ENCODE results near the gene HSPH1. TPM values are rescaled to one million over a fixed set of nuclear protein-coding genes. Genes with fewer than 3 reads are reported as not detected.

The HSPH1 gene
- total and polyA plus RNA-seq, 10 of the 15 experiments (the other 5 are each of a cell fraction or from before 2014, with no cell fraction given), result 40.2 to 159 (median 92.6) TPM

DNA sequence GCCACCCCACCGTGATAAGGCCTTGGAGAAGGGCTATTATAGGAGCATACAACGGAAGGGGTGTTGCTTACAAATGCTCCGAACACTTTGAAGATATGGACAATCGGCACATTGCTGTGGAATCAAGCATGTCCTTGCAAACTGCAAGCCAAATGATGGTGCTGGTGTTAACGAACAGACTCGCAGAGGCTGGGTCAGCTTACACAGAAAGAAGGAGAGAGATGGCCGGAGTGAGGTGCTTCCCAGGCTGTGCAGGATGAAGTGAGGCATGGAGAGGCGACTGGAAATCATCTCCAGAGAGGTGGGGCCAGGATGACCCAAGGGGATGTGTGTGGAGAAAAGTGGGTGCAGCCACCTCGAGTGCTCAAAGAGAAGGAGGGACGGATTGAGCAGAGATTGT, 42.2 kb downstream of the HSPH1 start:
- no peaks in the 10 kb centered on the region for H4K20me1 ChIP-seq (ENCODE audit: control insufficient read depth, insufficient read depth)
- intact Hi-C loops (cut with micrococcal nuclease; ENCODE audit: unreplicated experiment), result no loop called here
- in situ Hi-C loops (cut with MboI), result no loop called here
- H3K4me2 ChIP-seq (ENCODE audit: control insufficient read depth, insufficient read depth), result no peak overlapping the region
- no peaks in the 10 kb centered on the region for H3K79me2 ChIP-seq (ENCODE audit: control insufficient read depth, insufficient read depth, low read length)
- H3K4me1 ChIP-seq (ENCODE audit: control insufficient read depth, insufficient read depth, low read length), result no peaks in the 10 kb centered on the region
- TF ChIP-seq ZNF274 (IDR thresholded peaks at IDR 0.05; ENCODE audit: insufficient read depth, insufficient read length) (no peak), SUZ12 (IDR thresholded peaks at IDR 0.05; ENCODE audit: unreplicated experiment) (no peak), ZSCAN29 (IDR thresholded peaks at IDR 0.05) (no peak), ZNF622 (IDR thresholded peaks at IDR 0.05) (no peak), FOXK2 (IDR thresholded peaks at IDR 0.05) (no peak), RFX5 (IDR thresholded peaks at IDR 0.05; ENCODE audit: low read depth, low read length) (no peak), CBFB (IDR thresholded peaks at IDR 0.05; ENCODE audit: low read depth) (no peak), SIN3A (IDR thresholded peaks at IDR 0.05; ENCODE audit: low read depth, low read length) (no peak), ATF7 (IDR thresholded peaks at IDR 0.05; ENCODE audit: low read depth) (no peak), BCL11A (IDR thresholded peaks at IDR 0.05; ENCODE audit: low read depth, low read length) (no peak), PAX8 (IDR thresholded peaks at IDR 0.05) (no peak)
- TF ChIP-seq, protein P1, sequence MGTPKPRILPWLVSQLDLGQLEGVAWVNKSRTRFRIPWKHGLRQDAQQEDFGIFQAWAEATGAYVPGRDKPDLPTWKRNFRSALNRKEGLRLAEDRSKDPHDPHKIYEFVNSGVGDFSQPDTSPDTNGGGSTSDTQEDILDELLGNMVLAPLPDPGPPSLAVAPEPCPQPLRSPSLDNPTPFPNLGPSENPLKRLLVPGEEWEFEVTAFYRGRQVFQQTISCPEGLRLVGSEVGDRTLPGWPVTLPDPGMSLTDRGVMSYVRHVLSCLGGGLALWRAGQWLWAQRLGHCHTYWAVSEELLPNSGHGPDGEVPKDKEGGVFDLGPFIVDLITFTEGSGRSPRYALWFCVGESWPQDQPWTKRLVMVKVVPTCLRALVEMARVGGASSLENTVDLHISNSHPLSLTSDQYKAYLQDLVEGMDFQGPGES (IDR thresholded peaks at IDR 0.05), result no peak
- TF ChIP-seq, protein P2, sequence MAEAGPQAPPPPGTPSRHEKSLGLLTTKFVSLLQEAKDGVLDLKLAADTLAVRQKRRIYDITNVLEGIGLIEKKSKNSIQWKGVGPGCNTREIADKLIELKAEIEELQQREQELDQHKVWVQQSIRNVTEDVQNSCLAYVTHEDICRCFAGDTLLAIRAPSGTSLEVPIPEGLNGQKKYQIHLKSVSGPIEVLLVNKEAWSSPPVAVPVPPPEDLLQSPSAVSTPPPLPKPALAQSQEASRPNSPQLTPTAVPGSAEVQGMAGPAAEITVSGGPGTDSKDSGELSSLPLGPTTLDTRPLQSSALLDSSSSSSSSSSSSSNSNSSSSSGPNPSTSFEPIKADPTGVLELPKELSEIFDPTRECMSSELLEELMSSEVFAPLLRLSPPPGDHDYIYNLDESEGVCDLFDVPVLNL (IDR thresholded peaks at IDR 0.05; ENCODE audit: low read depth, low read length), result no peak
- TF ChIP-seq, protein P3, sequence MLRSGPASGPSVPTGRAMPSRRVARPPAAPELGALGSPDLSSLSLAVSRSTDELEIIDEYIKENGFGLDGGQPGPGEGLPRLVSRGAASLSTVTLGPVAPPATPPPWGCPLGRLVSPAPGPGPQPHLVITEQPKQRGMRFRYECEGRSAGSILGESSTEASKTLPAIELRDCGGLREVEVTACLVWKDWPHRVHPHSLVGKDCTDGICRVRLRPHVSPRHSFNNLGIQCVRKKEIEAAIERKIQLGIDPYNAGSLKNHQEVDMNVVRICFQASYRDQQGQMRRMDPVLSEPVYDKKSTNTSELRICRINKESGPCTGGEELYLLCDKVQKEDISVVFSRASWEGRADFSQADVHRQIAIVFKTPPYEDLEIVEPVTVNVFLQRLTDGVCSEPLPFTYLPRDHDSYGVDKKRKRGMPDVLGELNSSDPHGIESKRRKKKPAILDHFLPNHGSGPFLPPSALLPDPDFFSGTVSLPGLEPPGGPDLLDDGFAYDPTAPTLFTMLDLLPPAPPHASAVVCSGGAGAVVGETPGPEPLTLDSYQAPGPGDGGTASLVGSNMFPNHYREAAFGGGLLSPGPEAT (IDR thresholded peaks at IDR 0.05; ENCODE audit: low read depth), result no peak
- ChIA-PET CTCF (no interaction called here), POLR2A (no interaction called here), SMC1A (ENCODE audit: uncharacterized antibody, unreplicated experiment) (no interaction called here), RAD21 (ENCODE audit: unreplicated experiment) (no interaction called here)
- H3K36me3 ChIP-seq (ENCODE audit: control insufficient read depth in 2 of 2, insufficient read depth in 2 of 2, low read length in 1 of 2), result no peaks in the 10 kb centered on the region
- H3K9ac ChIP-seq (ENCODE audit: control insufficient read depth, insufficient read depth, low read length), result no peak overlapping the region
- H2AFZ ChIP-seq (ENCODE audit: control insufficient read depth, low read depth, low read length), result no peak overlapping the region
- no peak for ATAC-seq
- no peak for FAIRE-seq
- peaks cover 5 to 14% of the 10 kb centered on the region in 2 experiments; a peak in 3 of 4 replicates for H3K27me3 ChIP-seq (replicated peaks in 1 of 2; ENCODE audit: control insufficient read depth in 2 of 2, insufficient read depth in 2 of 2, low read length in 1 of 2)
- no peak for DNase-seq (ENCODE audit: low read depth, low spot score)
- no peak overlapping the region for H3K4me3 ChIP-seq
- H3K27ac ChIP-seq (ENCODE audit: control insufficient read depth, insufficient read depth), result no peak overlapping the region
- BruUV-seq (replicated peaks), result no TSS peak
- 37% methylated on average over 9 of the region's 10 CpGs for WGBS (ENCODE audit: insufficient coverage, insufficient replicate concordance, low lambda C conversion rate, missing lambda C conversion rate)
- no peaks in the 10 kb centered on the region for H3K9me3 ChIP-seq (replicated peaks; ENCODE audit: control insufficient read depth, insufficient read depth, low read length)
